ENCODE measurements around the gene DDX19B. TPM values are rescaled to one million over a fixed set of nuclear protein-coding genes. Genes with fewer than 3 reads are reported as not detected.
"Not testable (repeated sequence)": the region's sequence is repeated elsewhere in the genome, so short reads cannot be mapped to it uniquely, and the experiment has no call there.

The DDX19B gene
- total RNA-seq, 2 donors from 2014 or later: 22.3 to 25.6 TPM

DNA sequence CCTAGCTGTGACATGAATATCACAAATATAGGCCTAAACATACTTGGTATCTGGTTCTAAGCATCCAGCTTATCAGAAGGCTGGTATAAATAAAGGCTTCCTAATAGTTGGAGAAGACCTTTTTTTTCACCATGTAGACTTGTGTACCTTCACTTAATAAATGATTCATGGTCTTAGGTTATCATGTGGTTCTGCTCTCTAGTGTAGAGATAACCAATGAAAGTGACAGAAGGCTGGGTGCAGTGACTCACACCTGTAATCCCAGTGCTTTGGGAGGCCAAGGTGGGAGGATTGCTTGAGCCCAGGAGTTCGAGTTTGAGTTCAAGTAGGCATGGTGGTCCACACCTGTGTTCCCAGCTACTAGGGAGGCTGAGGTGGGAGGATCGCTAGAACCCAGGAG, 50.8 kb downstream of the DDX19B start:
- no peak overlapping the region for H3K4me3 ChIP-seq
- DNase-seq: no peak
- H3K9me3 ChIP-seq: no peaks in the 10 kb centered on the region
- TF ChIP-seq, protein P1, sequence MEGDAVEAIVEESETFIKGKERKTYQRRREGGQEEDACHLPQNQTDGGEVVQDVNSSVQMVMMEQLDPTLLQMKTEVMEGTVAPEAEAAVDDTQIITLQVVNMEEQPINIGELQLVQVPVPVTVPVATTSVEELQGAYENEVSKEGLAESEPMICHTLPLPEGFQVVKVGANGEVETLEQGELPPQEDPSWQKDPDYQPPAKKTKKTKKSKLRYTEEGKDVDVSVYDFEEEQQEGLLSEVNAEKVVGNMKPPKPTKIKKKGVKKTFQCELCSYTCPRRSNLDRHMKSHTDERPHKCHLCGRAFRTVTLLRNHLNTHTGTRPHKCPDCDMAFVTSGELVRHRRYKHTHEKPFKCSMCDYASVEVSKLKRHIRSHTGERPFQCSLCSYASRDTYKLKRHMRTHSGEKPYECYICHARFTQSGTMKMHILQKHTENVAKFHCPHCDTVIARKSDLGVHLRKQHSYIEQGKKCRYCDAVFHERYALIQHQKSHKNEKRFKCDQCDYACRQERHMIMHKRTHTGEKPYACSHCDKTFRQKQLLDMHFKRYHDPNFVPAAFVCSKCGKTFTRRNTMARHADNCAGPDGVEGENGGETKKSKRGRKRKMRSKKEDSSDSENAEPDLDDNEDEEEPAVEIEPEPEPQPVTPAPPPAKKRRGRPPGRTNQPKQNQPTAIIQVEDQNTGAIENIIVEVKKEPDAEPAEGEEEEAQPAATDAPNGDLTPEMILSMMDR (IDR thresholded peaks at IDR 0.05): no peak
- H3K27ac ChIP-seq: no peak overlapping the region
- peaks cover 4% of the 10 kb centered on the region for H3K36me3 ChIP-seq
- peaks cover 7% of the 10 kb centered on the region for H3K4me1 ChIP-seq
- H3K9ac ChIP-seq (ENCODE audit: low read depth in 2 of 2, low read length in 2 of 2): no peak overlapping the region
- H3K27me3 ChIP-seq: no peaks in the 10 kb centered on the region
- intact Hi-C loops (cut with DNase I): loop anchor here (5.0 kb wide), 1 partner anchor 57 kb away; no protein-coding TSS in a partner anchor

DNA sequence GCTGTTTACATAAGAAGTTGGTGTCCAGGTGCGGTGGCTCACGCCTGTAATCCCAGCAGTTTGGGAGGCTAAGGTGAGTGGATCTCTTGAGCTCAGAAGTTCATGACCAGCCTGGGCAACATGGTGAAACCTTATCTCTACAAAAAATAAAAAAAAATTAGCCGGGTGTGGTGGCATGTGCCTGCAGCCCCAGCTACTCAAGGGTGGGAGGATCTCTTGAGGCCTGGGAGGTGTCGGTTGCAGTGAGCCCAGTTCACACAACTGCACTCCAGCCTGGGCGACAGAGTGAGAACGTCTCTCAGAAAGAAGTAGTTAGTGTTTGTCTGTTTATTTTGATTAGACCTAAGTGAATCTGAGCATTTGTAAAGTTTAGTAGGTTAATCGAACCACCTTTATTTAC, 60.6 kb downstream of the DDX19B start:
- intact Hi-C loops (cut with DNase I): no loop called here
- peaks cover 14% of the 10 kb centered on the region for H3K36me3 ChIP-seq
- H3K4me1 ChIP-seq: no peaks in the 10 kb centered on the region
- no peak overlapping the region for H3K27ac ChIP-seq
- H3K9me3 ChIP-seq: no peaks in the 10 kb centered on the region
- H3K4me3 ChIP-seq: no peak overlapping the region
- DNase-seq: no peak
- H3K27me3 ChIP-seq: no peaks in the 10 kb centered on the region
- no peak overlapping the region for H3K9ac ChIP-seq (ENCODE audit: low read depth in 2 of 2, low read length in 2 of 2)
- TF ChIP-seq, protein P1 (IDR thresholded peaks at IDR 0.05): no peak

DNA sequence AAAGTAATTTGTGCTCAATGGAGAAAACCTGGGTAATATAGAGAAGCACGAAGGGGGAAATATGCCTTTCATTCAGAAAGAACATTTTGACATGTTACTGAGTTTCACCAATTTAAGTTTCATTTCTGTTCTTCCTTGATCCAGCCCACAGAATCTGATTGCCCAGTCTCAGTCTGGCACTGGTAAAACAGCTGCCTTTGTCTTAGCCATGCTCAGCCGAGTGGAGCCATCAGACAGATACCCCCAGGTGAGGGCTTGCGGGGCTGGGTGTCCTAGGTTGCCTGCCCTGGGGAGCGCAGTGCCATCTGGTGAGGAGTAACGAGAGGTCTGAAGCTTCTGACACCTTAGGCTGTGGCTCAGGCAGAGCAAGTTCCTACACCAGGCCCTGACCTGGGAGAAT, 65.4 kb downstream of the DDX19B start:
- Histone ChIP-seq H3K36me3 (peaks cover 26% of the 10 kb centered on the region), H3K9ac (ENCODE audit: low read depth in 2 of 2, low read length in 2 of 2) (no peak overlapping the region), H3K27ac (no peak overlapping the region), H3K4me3 (no peak overlapping the region), H3K27me3 (no peaks in the 10 kb centered on the region), H3K4me1 (no peaks in the 10 kb centered on the region), H3K9me3 (no peaks in the 10 kb centered on the region)
- intact Hi-C loops (cut with DNase I): no loop called here
- no peak for DNase-seq
- TF ChIP-seq, protein P1 (IDR thresholded peaks at IDR 0.05): no peak

DNA sequence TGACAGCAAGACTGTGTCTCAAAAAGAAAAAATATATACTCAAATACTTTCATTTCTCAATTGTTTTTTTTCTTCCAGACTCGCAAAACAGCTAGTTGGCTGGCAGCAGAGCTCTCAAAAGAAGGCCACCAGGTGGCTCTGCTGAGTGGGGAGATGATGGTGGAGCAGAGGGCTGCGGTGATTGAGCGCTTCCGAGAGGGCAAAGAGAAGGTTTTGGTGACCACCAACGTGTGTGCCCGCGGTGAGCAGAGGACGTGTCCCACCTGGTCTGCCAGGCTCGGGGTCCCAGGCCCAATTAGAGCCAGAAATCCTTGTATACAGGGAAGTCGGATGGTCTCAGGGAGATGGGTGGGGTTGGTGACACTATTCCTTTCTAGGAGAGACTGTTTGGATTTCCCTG, 71.2 kb downstream of the DDX19B start:
- H3K9ac ChIP-seq (ENCODE audit: low read depth in 2 of 2, low read length in 2 of 2); H3K9me3 ChIP-seq; H3K36me3 ChIP-seq; H3K4me1 ChIP-seq; H3K27ac ChIP-seq; DNase-seq; H3K4me3 ChIP-seq; H3K27me3 ChIP-seq: not testable (repeated sequence)
- TF ChIP-seq, protein P1 (IDR thresholded peaks at IDR 0.05): peak; percentile 47
- intact Hi-C loops (cut with DNase I): loop anchor here (5.0 kb wide), 1 partner anchor 102 kb away; no protein-coding TSS in a partner anchor

DNA sequence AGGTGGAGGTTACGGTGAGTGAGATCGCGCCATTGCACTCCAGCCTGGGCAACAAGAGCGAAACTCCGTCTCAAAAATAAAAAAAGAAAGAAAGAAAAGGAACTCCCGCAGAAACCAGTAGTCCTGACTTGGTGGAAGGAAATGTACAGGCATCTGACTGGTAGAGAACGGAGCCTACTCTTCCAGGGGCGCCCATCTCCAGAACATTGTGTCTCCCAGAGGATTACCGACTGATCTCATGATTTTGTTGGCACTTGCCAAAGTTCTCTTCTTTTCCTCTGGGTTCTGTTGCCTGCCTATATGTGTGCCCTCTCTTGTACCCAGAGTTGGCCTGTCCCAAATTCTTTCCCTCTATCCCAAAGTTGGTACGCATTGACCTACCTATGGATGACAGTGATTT, 71.9 kb downstream of the DDX19B start:
- TF ChIP-seq, protein P1 (IDR thresholded peaks at IDR 0.05): no peak
- no peaks in the 10 kb centered on the region for H3K4me1 ChIP-seq
- no peak for DNase-seq
- no peaks in the 10 kb centered on the region for H3K27me3 ChIP-seq
- intact Hi-C loops (cut with DNase I): loop anchor here (5.0 kb wide), 1 partner anchor 101 kb away; no protein-coding TSS in a partner anchor
- no peak overlapping the region for H3K9ac ChIP-seq (ENCODE audit: low read depth in 2 of 2, low read length in 2 of 2)
- H3K27ac ChIP-seq: no peak overlapping the region
- H3K36me3 ChIP-seq: peaks cover 3% of the 10 kb centered on the region
- H3K9me3 ChIP-seq: no peaks in the 10 kb centered on the region
- H3K4me3 ChIP-seq: no peak overlapping the region
